SKM-1 treated with dmso at 0.1 percent for 144 hours (cell line): ENCODE data around the gene CARMIL1.

ENCODE experiments used
- DNase-seq: peaks from one replicate; lab custom pipeline; 2025; ENCODE audit not compliant: unreplicated experiment; lab: John Stamatoyannopoulos, UW

The CARMIL1 gene

DNA sequence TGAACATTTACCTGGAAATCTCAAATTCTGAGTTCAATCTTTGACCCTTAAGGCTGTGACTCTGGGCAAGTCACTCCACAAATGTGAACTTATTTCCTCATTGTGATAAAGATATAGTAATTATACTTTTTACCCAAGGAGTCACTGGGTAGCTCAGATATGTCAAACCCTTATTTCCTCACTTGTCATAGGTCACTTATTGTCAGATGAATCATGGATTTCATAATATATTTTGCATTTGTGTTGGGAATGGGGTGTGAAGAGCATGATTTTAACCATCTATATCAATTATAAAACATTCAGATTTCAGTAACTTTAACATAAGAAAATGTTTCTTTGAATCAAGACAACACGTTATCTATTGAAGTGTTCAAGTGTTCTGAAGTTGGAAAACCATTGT, 3.7 kb upstream of the CARMIL1 start:
- no peak for DNase-seq

DNA sequence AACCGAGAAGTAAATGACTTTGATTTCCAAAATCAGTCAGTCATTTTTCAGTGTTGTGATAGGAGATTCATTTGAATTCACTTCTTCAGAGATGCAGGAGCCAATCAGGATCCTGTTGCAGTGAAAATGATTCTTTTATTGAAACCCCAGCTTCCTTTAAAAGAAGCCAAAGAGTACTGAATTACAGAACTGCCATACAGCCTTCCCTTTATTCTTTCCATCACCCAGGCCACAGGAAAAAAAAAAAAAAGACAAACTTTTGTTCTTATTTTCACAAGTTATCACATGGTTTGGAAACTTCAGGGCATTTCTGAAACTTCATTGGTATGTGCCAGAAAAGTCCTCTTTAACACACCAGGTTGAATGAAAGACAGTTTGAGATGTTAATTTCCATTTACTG, 1.8 kb upstream of the CARMIL1 start:
- no peak for DNase-seq

DNA sequence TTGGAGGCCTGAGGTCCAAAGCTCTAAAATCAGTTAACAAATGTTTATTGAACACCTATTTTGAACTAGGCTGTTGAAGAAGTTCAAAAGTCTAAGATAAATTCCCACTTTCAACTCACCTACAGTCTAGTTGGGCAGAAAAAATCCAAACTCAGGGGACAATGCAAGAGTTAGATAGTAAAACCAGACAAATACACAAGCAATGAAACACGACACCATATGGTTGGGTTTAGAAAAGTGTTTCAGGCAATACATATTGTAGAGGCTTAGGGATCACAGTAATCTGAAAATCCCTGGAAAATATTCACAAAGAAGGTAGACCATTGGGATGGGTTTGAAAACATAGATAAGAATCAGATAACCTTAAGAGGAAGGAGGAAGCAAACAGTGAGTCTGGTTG, 1.3 kb upstream of the CARMIL1 start:
- no peak for DNase-seq

DNA sequence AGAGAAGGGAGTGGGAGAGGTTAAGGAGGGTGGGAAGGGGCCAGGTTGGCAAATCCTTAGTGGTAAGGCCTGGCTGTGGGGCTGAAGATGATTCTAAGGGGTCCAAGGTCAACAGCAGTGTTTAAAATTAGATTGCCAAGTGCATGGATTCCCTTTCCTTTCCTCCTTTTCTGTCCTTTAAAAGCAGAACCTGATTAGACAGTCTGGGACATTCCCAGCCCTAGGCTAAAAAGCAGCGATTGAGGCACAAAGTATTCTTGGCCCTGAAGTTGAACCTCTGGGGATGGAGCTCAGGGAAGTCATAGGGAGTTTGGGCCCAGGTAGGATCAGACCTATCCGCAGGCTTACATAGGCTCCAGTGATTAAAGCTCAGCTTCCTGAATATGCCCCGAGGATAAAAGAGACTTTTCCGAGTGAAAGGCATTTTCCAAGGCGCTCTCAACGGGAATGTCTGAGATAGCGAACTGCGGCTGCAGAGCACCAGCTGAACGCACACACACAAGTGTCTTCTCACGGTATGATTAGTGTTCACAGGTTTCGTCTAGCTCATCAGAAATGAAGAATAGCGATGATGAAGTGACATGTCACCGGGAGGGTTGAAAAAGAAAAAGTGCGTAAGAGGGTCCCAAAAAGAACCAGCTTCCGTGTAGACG, 787 bp upstream of the CARMIL1 start:
- DNase-seq: no peak

DNA sequence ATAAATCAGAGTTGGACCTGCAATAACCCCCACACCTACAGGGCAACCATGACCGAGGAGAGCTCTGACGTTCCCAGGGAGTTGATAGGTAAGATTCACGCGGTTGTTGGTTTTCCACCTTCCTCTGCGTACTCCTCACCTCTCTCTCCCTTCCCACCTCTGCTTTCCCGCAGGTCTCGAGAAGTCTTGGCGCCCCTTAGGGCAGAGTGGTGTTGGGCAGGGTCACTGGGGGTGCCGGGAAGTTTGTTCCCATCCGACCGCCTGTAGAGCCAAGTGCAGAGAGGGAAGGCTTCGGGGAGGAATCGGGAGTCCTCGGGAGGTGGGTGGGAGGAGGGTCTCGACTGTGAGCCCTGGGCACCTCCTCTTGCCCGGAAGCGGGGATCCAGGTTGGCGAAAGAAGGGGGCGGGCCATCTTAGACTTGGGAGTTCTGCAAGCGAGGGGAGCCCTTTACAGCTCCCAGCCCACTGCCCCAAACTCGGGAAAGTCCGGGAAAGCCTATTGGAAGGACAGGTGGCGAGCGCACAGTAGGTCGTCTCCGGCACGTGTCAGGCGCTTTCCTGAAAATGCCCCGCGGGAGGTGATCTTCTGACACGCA, 672 bp downstream of the CARMIL1 start:
- DNase-seq: no peak

DNA sequence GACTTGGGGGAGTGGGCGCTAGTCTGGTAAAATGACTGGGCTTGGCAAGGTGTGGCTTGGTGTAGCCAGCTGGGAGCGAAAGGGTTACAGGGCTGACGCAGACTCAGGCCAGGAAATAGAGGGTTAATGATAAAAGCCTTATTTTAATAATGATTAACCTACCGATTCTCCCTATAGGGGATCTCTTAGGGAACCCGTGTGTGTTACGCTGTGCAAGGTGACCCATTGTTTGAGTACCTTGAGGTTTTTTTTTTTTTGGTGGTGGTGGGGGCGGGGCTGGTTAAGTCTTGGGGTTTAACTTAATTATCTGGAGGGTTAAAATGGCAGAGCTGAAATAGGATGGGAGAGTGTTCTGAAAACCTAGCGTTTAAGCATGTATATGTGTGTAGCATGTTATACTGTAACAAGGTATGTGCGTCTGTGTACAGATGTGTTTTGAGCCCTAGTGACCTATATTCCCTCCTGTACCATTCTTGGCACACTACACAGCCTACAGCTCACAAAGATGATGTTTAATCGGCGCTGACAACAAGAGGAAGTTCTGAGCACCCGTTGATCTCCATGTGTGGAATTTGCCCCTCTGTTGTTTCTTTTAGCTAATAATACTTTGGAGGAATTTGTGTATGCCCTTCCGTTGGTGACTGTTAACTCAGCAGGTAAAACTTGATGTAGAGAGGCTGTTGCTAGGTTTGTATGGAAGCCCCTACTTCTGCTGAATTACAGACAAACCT, 1.3 kb downstream of the CARMIL1 start:
- DNase-seq: no peak

DNA sequence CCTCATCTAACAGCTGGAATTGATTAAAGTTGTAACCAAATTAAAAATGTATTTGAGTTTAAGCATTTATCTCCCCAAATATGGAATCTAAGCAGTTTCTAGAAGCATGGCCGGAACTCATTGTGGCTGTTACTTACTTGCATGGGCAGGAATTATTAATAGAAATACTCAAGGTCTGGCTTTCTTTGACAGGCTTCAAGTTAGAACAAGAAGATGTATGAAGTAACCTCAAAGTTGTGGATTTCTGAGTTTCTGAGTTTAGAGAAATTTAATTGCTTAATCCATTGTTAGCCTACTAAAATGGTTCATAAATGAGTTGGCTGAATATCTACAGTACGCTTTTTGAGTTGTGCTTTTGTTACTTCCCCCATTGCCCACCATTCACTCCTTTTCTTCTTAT, 7.7 kb downstream of the CARMIL1 start:
- DNase-seq: no peak

DNA sequence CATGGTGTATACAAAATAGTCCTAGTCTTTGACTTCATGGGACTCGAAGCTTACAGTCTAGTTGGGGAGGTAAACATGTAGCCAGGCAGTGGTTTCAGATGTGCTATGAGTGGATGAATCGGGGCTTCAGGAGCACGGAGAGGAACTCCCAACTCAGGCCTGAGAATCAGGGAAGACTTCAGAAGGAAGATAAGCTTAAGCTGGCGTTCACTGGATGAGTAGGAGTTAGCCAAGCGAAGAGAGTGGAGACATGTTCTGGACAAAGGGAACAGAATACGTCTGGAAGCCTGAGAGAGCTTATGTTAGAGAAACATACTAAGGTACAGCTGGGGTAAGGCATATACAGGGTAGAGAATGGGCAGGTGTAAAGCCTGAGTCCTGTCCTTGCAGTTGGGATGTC, 8.8 kb downstream of the CARMIL1 start:
- DNase-seq: no peak

DNA sequence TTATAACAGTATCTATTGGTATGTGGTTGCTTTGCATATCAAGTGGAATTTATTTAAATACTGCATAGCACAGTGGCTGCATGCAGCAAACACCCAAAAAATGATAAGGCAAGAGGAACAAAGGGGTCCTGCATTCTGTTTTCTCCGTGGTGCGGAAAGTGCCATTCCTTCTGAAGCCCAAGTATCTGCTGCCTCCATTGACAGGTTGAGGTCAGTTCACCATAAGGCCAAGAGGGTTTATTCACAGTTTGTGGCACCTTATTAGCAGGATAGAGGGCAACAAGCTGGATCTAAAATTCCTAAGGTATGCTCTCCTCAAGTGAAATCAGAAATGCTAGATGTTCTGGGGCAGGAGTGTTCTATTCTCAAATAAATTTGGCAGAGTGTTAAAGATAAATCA, 9.3 kb downstream of the CARMIL1 start:
- DNase-seq: no peak

DNA sequence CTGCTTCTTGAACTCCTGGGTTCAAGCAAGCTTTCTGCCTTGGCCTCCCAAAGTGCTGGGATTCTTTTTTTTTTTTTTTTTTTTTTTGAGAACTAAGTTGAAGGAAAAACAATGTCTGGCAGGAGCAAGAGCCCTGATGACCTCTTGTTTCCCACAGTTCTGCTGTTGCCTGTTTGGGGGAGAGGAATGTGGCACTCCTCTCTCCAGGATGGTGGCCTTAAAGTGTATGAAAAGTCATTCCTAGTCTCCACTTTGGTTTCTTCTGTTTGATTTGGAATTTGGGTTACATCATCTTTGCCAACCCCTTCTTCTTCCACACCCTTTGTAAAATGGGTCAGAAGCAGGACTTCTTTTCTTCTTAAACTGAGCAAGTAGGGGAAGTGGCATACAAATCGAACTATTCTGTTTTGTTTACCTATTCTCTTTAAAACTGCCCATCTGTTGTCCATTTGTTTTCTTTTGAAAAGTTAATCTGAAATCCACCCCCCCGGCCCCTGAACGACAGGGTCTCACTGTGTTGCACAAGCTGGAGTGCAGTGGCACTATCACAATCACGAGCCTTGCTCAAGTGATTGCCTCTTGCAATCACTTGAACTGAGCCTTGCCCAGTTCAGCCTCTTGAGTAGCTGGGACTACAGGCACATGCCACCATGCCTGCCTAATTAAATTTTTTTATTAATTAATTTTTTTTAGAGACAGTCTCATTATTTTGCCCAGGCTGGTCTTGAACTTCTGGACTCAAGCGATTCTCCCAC, 11.3 kb downstream of the CARMIL1 start:
- DNase-seq: no peak

DNA sequence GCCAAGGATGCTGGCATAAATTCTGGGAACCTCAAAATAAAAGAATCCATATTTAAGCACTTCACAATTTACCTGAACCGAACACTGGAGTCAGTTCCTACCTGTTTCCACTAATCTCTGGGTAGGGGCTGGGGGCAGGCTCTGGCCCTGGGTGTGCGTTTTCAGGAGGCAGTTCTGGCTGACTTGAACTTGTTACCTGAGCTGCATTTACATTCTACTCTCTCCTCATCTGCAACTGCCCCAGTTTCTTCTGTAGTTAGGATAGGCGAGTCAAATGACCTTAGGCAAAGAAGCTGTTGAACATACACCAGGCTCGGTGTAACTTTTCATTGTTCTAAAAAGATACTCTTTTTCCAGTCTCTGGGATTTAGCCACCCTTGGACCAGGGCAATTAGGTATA, 13.2 kb downstream of the CARMIL1 start:
- no peak for DNase-seq

DNA sequence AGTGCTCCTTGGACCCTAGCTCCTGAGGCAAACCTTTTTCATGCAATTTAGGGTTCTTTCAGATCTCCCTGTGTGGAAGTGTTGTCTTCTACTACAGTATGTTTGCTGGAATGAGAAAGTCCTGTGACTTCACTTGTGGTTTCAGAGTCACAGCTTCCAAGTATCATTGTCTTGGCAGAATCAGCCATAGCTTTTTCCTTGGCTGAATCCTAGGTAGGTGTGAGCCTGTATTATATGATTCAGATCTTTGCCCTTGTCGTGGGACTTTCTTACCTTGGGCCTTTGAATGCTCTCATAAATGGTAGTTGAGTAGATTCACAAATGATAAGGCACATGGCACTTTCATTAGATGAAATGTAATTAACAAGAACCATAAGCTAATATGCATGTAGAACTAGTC, 16.5 kb downstream of the CARMIL1 start:
- no peak for DNase-seq

DNA sequence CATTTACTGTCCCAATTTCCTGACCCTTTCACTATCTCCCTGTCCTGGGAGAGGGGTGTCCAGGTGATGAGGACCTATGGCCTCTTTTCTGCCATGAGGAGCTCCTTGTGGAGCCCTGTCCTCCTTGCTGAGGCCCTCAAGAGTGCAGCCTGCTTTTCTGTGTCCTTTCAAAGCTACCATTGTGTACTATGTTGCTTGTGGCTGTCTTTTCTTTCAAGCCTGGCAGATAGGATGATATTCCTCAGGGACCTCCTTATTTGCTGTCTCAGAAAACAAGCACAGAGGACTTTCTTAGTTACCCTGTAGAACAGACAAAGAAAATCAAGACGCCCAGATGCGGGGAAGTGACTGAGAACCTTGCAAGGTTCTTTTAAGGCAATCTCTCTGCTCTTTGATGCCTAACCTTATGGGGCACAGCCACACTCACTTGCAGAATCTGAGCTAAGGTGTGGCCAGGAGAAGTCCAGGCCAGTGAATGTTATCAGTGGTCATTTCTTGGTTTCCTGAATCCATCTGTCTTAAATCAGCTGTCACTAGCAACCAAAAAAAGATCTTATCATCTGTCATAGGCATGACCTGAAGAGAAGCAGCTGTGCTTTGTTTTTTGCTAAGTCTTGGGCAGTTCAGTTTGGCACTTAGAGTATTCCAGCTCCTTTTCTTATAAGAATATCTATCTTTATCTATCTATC, 17.2 kb downstream of the CARMIL1 start:
- DNase-seq: no peak

DNA sequence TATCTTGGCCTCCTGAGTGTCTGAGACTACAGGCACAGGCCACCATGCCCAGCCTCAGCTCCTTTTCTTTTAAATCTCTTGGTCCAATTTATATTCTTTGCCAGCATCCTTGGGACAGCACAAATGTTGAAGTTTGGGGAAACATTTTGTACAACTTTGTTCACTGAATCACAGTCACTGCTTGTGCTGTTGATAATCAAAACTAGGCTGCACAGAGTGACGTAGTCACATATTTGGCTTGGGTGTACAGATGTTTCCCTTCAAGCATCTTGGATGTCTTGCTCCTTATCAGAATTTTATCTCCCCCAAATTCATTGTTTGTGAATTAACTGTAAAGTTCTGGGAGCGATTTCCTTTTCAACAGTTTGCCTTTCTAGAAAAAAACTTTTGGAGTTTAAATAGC, 17.9 kb downstream of the CARMIL1 start:
- DNase-seq: no peak

DNA sequence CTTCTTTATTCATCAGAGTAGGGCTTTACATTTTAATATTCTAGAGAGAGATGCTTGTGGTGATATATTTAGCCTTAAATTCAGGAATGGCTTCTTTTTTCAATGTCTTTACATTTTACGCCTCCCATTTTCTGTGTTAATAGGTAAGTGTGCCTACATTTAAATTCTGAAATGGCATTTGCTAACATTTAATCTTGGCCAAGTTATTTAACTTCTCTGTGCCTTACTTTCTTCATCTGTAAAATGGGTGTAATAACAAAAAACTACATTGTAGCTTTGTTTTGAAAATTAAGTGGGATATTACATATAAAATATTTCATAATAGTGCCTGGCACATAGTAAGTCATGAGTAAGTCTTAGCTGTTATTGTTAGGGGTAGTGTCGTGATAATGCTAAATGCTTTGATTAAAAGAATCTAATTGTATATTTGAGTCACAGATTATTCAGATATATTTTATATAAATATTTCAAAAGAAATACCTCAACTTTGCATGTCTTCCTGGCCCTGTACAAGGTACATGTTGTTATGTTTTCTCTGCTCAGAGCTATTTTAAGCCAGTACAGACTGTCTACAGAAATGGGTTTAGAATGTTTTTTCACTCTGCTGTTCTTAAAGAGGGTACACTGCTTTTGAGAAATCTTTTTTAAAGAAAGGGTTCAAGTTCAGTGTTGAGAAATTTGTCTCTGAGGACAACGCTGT, 18.8 kb downstream of the CARMIL1 start:
- no peak for DNase-seq

DNA sequence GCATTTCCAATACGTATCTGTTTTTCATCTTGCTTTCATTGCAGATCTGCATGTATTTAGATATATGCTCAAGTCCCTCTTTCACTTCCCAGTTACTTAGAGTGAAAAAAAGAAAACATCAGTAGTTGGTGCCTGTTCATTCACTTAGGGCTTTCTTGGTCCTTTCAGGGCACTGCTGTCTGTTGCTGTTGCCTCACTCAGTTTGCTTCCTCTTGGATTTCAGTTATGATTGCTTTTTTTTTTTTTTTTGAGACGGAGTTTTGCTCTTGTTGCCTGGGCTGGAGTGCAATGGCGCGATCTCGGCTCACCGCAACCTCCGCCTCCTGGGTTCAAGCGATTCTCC, 19.3 kb downstream of the CARMIL1 start:
- peak; percentile 20 for DNase-seq

DNA sequence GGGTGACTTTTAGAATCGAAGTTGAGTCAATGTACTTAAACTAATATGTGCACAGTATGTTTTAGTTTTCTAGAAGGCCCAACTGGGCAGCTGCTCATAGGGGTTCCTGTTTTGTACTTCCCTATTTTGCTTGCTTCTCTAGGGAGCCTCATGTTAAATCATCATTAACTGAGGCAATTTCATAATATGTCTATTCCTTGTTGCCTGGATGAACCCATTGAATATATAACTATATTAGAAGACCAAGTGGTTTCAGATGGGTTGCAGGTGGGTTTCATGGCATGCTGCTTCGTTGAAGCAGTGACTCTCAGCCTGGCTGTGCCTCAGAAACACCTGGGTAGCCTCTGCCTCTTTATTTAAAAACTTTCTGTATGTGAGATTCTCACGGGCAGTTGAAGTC, 22.2 kb downstream of the CARMIL1 start:
- DNase-seq: peak; percentile 90

DNA sequence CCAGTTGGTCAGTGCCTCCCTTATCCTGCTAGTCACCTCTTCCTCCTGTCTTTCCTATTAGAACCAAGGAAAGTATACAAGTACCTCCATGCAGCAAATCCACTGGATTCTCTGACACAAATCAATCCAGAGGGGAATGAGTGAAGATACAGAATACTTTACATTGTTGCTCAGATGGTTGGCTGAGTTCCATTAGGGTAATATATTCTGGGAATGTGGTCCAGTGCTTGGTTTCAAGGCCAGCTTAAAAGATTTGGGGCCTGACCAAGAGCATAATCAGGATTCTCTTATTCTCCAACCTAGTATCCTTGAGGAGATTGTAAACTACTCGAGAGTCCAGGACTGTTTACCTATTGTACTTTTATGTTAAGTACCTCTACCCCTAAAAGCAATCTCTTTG, 23.0 kb downstream of the CARMIL1 start:
- no peak for DNase-seq

DNA sequence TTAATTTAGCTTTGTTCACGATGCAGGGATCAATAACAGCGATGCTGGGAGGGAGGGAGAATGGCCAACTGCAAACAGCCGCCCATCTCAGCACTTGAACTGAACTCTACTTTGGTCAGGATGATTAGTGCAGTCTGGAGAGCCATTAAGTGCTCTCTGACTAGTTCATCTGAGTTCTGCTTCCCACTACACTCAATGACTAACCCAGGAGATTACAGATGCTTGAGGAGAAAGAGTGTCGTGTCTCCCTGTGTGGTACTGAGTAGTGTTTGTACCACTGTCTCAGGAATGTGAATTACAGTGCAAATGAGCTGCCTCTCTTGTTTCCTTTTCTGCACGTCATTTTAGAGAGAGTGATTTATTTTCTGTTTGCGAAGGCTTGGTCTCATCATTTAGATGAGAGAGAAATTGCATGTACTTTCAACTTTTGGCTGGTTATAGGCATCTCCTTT, 23.5 kb downstream of the CARMIL1 start:
- no peak for DNase-seq

DNA sequence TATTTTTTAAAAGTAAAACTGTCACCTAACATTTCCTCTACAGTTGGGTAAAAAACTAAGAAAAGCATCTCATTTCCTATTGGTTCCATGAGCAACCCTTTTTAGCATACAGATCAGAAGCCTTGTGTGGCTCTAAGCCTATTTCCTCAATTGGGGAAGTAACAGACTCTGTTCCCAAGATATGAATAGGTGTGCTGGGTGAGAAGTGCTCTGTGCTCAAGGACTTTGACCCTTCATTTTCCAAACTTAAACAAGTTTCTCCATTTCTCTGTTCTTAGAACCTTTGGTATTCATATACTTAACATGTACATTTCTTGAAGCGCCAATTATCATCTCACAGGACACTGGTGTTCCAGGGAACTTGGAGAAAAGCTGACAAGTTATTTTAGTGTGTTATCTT, 24.1 kb downstream of the CARMIL1 start:
- DNase-seq: no peak

DNA sequence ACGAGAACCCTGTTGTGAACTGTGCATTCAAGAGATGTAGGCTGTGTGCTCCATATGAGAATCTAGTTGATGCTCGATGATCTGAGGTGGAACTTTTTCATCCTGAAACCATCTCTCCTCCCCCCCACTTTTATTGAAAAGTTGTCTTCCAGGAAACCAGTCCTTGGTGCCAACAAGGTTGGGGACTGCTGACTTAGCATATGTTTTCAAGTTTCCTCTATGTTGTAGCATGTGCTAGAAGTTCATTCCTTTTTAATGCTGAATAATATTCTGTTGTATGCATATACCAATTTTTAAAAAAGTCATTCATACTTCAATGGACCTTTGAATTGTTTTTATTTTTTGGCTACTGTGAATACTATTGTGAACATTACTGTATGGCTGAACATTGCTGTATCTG, 27.2 kb downstream of the CARMIL1 start:
- DNase-seq: no peak
